ENCODE data around the gene FAM124A.

The FAM124A gene

GRCh38 chr13:51260154-51260553 lies 38.0 kb downstream of the FAM124A start:
- no peaks in the 10 kb centered on the region for H3K27me3 Mint-ChIP-seq (ENCODE audit: low read depth)
- no peak overlapping the region for H3K27ac Mint-ChIP-seq
- no peaks in the 10 kb centered on the region for H3K9me3 Mint-ChIP-seq
- no peaks in the 10 kb centered on the region for H3K36me3 Mint-ChIP-seq (ENCODE audit: low read depth)
- no peaks in the 10 kb centered on the region for H3K4me1 Mint-ChIP-seq (ENCODE audit: low read depth)
- no peak overlapping the region for H3K4me3 Mint-ChIP-seq

DNA sequence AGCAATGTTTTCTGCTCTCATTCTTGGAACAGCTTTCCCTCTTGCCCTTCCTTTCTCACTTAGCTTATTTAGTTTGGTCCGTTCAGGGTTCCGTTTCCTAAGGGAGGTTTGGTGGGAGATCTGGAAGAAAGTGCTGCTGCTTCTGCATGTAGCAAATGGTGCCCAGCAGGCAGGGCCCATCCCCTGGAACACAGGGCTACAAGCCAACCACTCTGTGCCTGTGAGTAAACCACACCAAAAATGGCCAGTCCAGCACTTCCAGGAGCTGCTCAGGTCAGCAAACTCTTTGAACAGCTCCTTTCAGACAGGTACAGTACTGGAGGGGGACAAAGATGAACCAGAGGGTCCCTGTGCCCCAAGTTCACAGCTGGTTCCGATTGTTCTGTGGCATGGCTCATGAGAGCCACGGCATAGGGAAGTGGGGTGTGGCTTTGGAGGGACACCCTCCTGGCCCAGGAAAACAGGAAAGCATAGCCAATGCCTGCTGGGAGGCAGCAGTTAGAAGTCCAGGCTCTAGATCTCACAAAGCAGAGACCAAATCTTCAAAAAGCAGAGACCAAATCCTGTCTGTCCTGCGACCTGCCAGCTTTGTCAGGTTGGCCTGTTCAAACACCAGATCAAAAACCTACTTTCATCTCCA lies 39.5 kb downstream of the FAM124A start:
- no peaks in the 10 kb centered on the region for H3K36me3 Mint-ChIP-seq (ENCODE audit: low read depth)
- no peaks in the 10 kb centered on the region for H3K27me3 Mint-ChIP-seq (ENCODE audit: low read depth)
- no peak overlapping the region for H3K27ac Mint-ChIP-seq
- no peaks in the 10 kb centered on the region for H3K9me3 Mint-ChIP-seq
- no peaks in the 10 kb centered on the region for H3K4me1 Mint-ChIP-seq (ENCODE audit: low read depth)
- H3K4me3 Mint-ChIP-seq: no peak overlapping the region

DNA sequence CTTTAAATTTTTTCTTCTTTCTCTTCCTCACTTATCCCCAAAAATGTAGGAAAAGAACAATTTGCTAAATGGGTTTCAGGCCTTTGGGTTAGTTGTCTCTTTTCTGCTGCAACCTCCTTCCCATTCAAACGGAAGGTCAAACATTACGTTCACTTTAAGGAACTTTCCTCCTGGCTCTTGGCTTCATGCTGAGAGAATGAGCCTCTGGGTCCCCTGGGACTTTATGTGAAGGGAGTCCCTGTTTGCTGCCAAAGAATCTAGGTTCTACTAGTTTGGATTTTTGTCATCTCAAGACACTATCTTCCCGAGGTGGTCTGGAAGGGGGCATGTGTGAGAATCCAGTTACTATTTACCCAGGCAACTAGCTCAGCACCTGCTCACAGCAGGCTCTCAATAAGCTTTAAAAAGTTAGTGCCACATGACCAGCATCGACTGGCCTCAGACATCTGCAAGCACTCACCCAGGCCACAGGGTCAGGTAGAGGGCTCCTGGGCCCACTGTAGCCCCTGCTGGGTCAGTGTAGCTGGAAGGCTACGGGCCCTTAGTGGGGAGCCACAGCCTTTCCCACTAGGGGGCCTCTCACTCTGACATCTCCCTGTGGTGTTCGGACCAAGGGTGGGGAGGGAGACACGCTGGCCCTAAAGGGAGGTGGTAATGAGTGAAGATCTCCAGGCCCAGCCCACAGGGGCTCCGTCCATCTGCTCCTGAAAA lies 40.5 kb downstream of the FAM124A start:
- Mint-ChIP-seq H3K36me3 (ENCODE audit: low read depth) (no peaks in the 10 kb centered on the region), H3K27me3 (ENCODE audit: low read depth) (no peaks in the 10 kb centered on the region), H3K4me3 (no peak overlapping the region), H3K27ac (no peak overlapping the region), H3K4me1 (ENCODE audit: low read depth) (no peaks in the 10 kb centered on the region), H3K9me3 (no peaks in the 10 kb centered on the region)

DNA sequence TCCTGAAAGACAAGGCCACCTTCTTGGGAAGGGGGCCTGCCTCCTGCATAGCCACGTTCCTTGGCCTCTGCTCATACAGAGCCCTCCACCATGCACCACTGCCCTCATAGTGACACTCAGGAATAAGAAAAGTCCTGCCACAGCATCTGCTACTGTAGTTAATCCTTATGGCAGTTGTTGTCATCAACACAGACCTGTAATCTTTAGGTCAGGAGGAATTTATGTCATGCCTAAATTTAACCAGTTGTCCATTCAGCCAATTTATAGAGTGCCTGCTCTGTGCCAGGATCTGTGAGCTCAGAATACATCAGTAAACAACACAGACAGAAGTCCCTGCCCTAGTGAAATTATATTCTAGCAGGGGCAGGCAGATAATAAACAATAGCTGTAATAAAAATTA lies 44.4 kb downstream of the FAM124A start:
- H3K4me3 Mint-ChIP-seq: no peak overlapping the region

DNA sequence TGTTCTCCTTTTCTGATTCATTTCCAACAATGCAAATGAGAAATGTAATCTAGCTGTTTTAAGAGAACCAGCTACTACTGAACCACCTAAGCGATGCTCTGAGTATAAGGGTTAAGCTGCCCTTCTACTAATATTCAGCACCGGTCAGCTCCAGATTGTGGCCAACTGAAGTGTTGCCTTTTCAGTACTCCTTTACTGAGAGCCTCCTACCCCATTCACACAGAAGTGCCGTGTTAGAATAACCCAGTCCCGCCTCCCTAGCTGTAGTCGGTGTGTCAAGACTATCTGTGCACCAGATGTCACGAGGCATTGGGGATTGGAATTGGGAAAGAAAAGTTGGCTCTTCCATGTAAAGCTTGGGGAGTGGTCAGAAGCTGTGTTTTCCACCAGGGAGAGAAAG lies 45.4 kb downstream of the FAM124A start:
- no peaks in the 10 kb centered on the region for H3K4me1 Mint-ChIP-seq (ENCODE audit: low read depth)
- no peak overlapping the region for H3K4me3 Mint-ChIP-seq
- no peaks in the 10 kb centered on the region for H3K36me3 Mint-ChIP-seq (ENCODE audit: low read depth)
- no peak overlapping the region for H3K27ac Mint-ChIP-seq
- no peaks in the 10 kb centered on the region for H3K9me3 Mint-ChIP-seq
- H3K27me3 Mint-ChIP-seq (ENCODE audit: low read depth): peaks cover 10% of the 10 kb centered on the region

More for the DNA sequence above, 44.4 kb downstream of the FAM124A start:
- Mint-ChIP-seq H3K9me3 (no peaks in the 10 kb centered on the region), H3K27me3 (ENCODE audit: low read depth) (peaks cover 9% of the 10 kb centered on the region), H3K4me1 (ENCODE audit: low read depth) (no peaks in the 10 kb centered on the region), H3K27ac (no peak overlapping the region), H3K36me3 (ENCODE audit: low read depth) (no peaks in the 10 kb centered on the region)

GRCh38 chr13:51269039-51269438 lies 46.8 kb downstream of the FAM124A start:
- Mint-ChIP-seq H3K27me3 (ENCODE audit: low read depth) (peaks cover 10% of the 10 kb centered on the region), H3K4me3 (no peak overlapping the region), H3K9me3 (no peaks in the 10 kb centered on the region), H3K27ac (no peak overlapping the region), H3K36me3 (ENCODE audit: low read depth) (no peaks in the 10 kb centered on the region), H3K4me1 (ENCODE audit: low read depth) (no peaks in the 10 kb centered on the region)

GRCh38 chr13:51270623-51271415 lies 48.6 kb downstream of the FAM124A start:
- no peak overlapping the region for H3K4me3 Mint-ChIP-seq
- H3K9me3 Mint-ChIP-seq: no peaks in the 10 kb centered on the region
- no peaks in the 10 kb centered on the region for H3K4me1 Mint-ChIP-seq (ENCODE audit: low read depth)
- no peak overlapping the region for H3K27ac Mint-ChIP-seq
- peaks cover 10% of the 10 kb centered on the region for H3K27me3 Mint-ChIP-seq (ENCODE audit: low read depth)
- no peaks in the 10 kb centered on the region for H3K36me3 Mint-ChIP-seq (ENCODE audit: low read depth)

DNA sequence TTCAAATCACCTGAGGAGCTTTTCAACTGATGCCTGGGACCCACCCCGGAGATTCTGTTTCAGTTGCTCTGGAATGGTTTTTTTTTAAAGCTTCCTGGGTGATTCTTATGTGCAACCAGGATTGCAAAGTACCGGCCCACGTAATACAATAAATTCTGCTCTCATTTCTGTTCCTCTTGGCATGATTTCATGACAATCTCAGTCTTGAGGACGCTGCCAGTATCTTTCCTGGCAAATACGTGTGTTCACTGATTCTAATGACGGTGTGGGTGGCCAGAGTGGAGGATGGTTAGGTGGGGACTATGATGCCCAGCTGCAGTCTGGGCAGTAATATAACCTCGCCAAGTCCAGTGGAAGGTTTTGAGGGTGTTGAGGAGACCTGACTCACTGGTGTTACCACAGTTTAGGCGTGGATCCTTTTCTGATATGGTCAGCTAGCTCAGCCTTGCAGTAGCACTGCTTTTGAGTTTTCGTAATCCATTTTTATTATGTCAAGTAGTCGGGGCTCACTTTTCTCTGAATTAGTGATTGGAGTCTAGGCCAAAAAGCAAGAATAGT lies 49.4 kb downstream of the FAM124A start:
- H3K4me1 Mint-ChIP-seq (ENCODE audit: low read depth): peaks cover 5% of the 10 kb centered on the region
- no peak overlapping the region for H3K4me3 Mint-ChIP-seq
- H3K9me3 Mint-ChIP-seq: no peaks in the 10 kb centered on the region
- H3K27ac Mint-ChIP-seq: no peak overlapping the region
- H3K27me3 Mint-ChIP-seq (ENCODE audit: low read depth): peaks cover 10% of the 10 kb centered on the region
- no peaks in the 10 kb centered on the region for H3K36me3 Mint-ChIP-seq (ENCODE audit: low read depth)

DNA sequence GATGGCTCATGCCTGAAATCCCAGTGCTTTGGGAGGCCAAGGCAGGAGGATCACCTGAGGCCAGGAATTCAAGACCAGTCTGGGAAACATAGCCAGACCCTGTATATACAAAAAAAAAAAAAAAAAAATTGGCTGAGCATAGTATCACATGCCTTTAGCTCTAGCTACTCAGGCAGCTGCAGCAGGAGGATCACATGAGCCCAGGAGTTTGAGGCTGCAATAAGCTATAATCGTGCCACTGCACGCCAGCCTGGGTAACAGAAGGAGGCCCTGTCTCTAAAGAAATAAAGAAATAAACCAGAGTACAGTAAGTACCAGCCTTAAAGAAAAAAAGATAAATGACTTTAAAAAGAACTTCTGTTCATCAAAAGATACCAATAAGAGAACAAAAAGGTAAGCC lies 52.9 kb downstream of the FAM124A start:
- no peaks in the 10 kb centered on the region for H3K36me3 Mint-ChIP-seq (ENCODE audit: low read depth)
- H3K4me1 Mint-ChIP-seq (ENCODE audit: low read depth): peaks cover 10% of the 10 kb centered on the region
- H3K27me3 Mint-ChIP-seq (ENCODE audit: low read depth): peaks cover 10% of the 10 kb centered on the region
- H3K9me3 Mint-ChIP-seq: no peaks in the 10 kb centered on the region
- H3K27ac Mint-ChIP-seq: no peak overlapping the region
- no peak overlapping the region for H3K4me3 Mint-ChIP-seq

GRCh38 chr13:51276636-51277035 lies 54.4 kb downstream of the FAM124A start:
- no peaks in the 10 kb centered on the region for H3K36me3 Mint-ChIP-seq (ENCODE audit: low read depth)
- H3K4me3 Mint-ChIP-seq: no peak overlapping the region
- peaks cover 10% of the 10 kb centered on the region for H3K4me1 Mint-ChIP-seq (ENCODE audit: low read depth)
- H3K27me3 Mint-ChIP-seq (ENCODE audit: low read depth): peaks cover 1% of the 10 kb centered on the region
- H3K9me3 Mint-ChIP-seq: no peaks in the 10 kb centered on the region
- no peak overlapping the region for H3K27ac Mint-ChIP-seq

DNA sequence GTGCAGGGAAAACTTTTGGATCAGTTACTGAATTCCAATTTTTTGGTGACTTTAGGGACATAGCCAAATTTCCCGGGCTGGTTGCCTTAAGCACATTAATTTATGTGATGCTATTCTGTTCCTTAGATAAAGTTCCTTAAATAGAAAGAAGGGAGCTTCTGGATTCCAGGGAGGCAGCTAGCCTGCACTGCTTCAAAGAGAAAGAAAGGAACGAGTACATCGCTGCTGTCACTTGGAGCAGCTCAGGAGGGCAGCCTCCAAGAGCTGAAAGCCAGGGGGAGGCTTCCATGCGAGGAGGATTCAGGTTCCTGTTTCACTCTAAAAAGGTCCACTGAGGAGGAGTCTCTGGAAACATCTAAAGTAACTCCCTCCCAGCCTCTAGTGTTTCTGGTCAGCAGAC lies 55.7 kb downstream of the FAM124A start:
- Mint-ChIP-seq H3K4me3 (no peak overlapping the region), H3K27ac (no peak overlapping the region), H3K4me1 (ENCODE audit: low read depth) (peaks cover 14% of the 10 kb centered on the region), H3K36me3 (ENCODE audit: low read depth) (no peaks in the 10 kb centered on the region), H3K27me3 (ENCODE audit: low read depth) (no peaks in the 10 kb centered on the region), H3K9me3 (no peaks in the 10 kb centered on the region)

GRCh38 chr13:51278426-51279130 lies 56.4 kb downstream of the FAM124A start:
- H3K27me3 Mint-ChIP-seq (ENCODE audit: low read depth): no peaks in the 10 kb centered on the region
- H3K9me3 Mint-ChIP-seq: no peaks in the 10 kb centered on the region
- peaks cover 19% of the 10 kb centered on the region for H3K4me1 Mint-ChIP-seq (ENCODE audit: low read depth)
- no peak overlapping the region for H3K27ac Mint-ChIP-seq
- H3K36me3 Mint-ChIP-seq (ENCODE audit: low read depth): peaks cover 2% of the 10 kb centered on the region
- H3K4me3 Mint-ChIP-seq: no peak overlapping the region

DNA sequence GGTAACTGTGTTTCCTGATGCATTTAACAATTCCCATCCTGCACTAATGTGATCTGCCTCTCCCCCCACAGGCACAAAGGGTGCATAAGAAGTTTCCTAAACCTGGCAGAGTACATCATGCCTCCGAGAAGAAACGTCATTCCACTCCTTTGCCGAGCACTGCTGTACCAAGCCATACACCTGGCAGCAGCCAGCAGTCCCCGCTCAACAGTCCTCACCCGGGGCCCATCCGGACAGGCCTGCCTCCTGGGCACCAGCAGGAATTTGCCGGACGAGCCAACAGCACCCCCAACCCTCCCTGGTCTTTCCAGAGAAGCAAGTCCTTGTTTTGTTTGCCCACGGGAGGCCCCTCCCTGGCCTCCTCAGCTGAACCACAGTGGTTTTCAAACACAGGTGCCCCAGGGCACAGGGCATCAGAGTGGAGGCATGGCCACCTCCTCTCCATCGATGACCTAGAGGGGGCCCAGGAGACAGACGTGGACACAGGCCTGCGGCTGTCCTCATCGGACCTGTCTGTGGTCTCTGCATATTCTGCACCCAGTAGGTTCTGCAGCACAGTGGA lies 58.3 kb downstream of the FAM124A start:
- Mint-ChIP-seq H3K27ac (no peak overlapping the region), H3K4me1 (ENCODE audit: low read depth) (peaks cover 29% of the 10 kb centered on the region), H3K9me3 (no peaks in the 10 kb centered on the region), H3K27me3 (ENCODE audit: low read depth) (no peaks in the 10 kb centered on the region), H3K36me3 (ENCODE audit: low read depth) (peaks cover 2% of the 10 kb centered on the region), H3K4me3 (no peak overlapping the region)

DNA sequence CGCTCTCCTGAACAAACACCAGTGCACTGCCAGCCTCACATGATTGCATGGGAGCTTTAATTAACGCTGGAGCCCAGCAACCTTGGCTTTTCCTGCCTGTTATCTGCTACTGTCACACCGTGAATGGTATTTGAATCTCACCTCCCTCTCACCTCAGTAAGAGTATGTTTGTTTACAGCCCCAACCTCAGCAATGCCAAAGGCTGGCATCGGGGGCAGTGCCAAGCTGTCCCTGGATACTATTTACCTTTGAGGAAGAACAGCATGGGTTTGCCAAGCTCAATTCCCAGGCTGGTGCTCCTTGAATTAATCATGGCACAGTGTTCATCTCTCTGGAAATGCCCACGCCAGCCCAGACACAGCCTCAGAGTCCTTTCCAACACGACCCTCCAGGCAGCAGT lies 60.1 kb downstream of the FAM124A start:
- H3K36me3 Mint-ChIP-seq (ENCODE audit: low read depth): peaks cover 2% of the 10 kb centered on the region
- no peak overlapping the region for H3K27ac Mint-ChIP-seq
- H3K4me3 Mint-ChIP-seq: no peak overlapping the region
- H3K27me3 Mint-ChIP-seq (ENCODE audit: low read depth): no peaks in the 10 kb centered on the region
- peaks cover 24% of the 10 kb centered on the region for H3K4me1 Mint-ChIP-seq (ENCODE audit: low read depth)
- H3K9me3 Mint-ChIP-seq: no peaks in the 10 kb centered on the region

Data from T-helper 1 cell treated with Interleukin-12 subunit alpha and Interleukin-12 subunit beta and Interleukin-4 antibody, amounts not matched to agents 30 μg/mL and 1 μg/mL, for 36 hours (primary cell).